Central memory CD4-positive, alpha-beta T cell (primary cell): ENCODE results near the gene TRPV2.

Experiments
- DNase-seq: peaks from one replicate; pipeline ENCODE4 v3.0.0; 2022

The TRPV2 gene

GRCh38 chr17:16459855-16460550 lies 44.6 kb downstream of the TRPV2 start:
- no peak for DNase-seq

GRCh38 chr17:16460796-16461605 lies 45.6 kb downstream of the TRPV2 start:
- no peak for DNase-seq

- no peak for DNase-seq
These were observed 46.2 kb downstream of the TRPV2 start for GRCh38 chr17:16461606-16461866.

- no peak for DNase-seq
These were observed 46.9 kb downstream of the TRPV2 start for GRCh38 chr17:16462070-16462864.

- no peak for DNase-seq
These were observed 48.3 kb downstream of the TRPV2 start for GRCh38 chr17:16463358-16464302.

- DNase-seq: no peak
These were observed 49.1 kb downstream of the TRPV2 start for GRCh38 chr17:16464303-16465051.

- DNase-seq: no peak
These were observed 49.6 kb downstream of the TRPV2 start for GRCh38 chr17:16465052-16465312.

- DNase-seq: no peak
These were observed 50.5 kb downstream of the TRPV2 start for GRCh38 chr17:16465861-16466338.

- DNase-seq: no peak
These were observed 51.0 kb downstream of the TRPV2 start for GRCh38 chr17:16466407-16466806.

- no peak for DNase-seq
These were observed 51.7 kb downstream of the TRPV2 start for GRCh38 chr17:16467044-16467443.

- DNase-seq: no peak
These were observed 52.5 kb downstream of the TRPV2 start for GRCh38 chr17:16467886-16468285.

GRCh38 chr17:16468428-16468992 lies 53.1 kb downstream of the TRPV2 start:
- DNase-seq: no peak

GRCh38 chr17:16470265-16470664 lies 54.9 kb downstream of the TRPV2 start:
- DNase-seq: no peak

- no peak for DNase-seq
These were observed 55.9 kb downstream of the TRPV2 start for GRCh38 chr17:16471295-16471694.

GRCh38 chr17:16472539-16472938 lies 57.2 kb downstream of the TRPV2 start:
- DNase-seq: no peak

GRCh38 chr17:16473044-16474011 lies 58.0 kb downstream of the TRPV2 start:
- no peak for DNase-seq

- no peak for DNase-seq
These were observed 58.8 kb downstream of the TRPV2 start for GRCh38 chr17:16474012-16474725.

- DNase-seq: no peak
These were observed 59.9 kb downstream of the TRPV2 start for GRCh38 chr17:16475179-16475704.

GRCh38 chr17:16477255-16477654 lies 61.9 kb downstream of the TRPV2 start:
- no peak for DNase-seq
